H9 (cell line): ENCODE measurements around the gene OR6B2. TPM values are rescaled to one million over a fixed set of nuclear protein-coding genes. Genes with fewer than 3 reads are reported as not detected.
A peak's percentile ranks its signal among the peaks of the same experiment; 100 is the strongest.

Experiments used
- DNase-seq: peaks from one replicate; pipeline ENCODE4 v3.0.0-alpha.2; 2017
- H2AFZ ChIP-seq: one replicate; pipeline ENCODE4 v1.6.1; 2013; ENCODE audit warnings: mild to moderate bottlenecking, low read length, control low read depth, moderate library complexity
- H2AK5ac ChIP-seq: 2 replicates; pipeline ENCODE4 v1.6.1; 2013; ENCODE audit warnings: low read length, control low read depth, mixed read lengths; ENCODE audit not compliant: insufficient read length
- H2BK120ac ChIP-seq: one replicate; pipeline ENCODE4 v1.6.1; 2013; ENCODE audit warnings: low read depth, mild to moderate bottlenecking, low read length, control low read depth, inconsistent platforms; ENCODE audit not compliant: poor library complexity, severe bottlenecking
- H2BK12ac ChIP-seq: 2 replicates; pipeline ENCODE4 v1.6.1; 2013; ENCODE audit warnings: low read length, control low read depth, mixed read lengths, low read depth; ENCODE audit not compliant: insufficient read length
- H2BK15ac ChIP-seq: 2 replicates; pipeline ENCODE4 v1.6.1; 2013; ENCODE audit warnings: low read depth, low read length, control low read depth
- H2BK20ac ChIP-seq: one replicate; pipeline ENCODE4 v1.6.1; 2013; ENCODE audit warnings: low read depth, mild to moderate bottlenecking, low read length, control low read depth, inconsistent platforms; ENCODE audit not compliant: poor library complexity, severe bottlenecking
- H2BK5ac ChIP-seq: 2 replicates; pipeline ENCODE4 v1.6.1; 2013; ENCODE audit warnings: low read length, control low read depth, mixed read lengths; ENCODE audit not compliant: insufficient read length
- H3K14ac ChIP-seq: 2 replicates; pipeline ENCODE4 v1.6.1; 2013; ENCODE audit warnings: low read length, control low read depth; ENCODE audit not compliant: insufficient read depth
- H3K18ac ChIP-seq: 2 replicates; pipeline ENCODE4 v1.6.1; 2013; ENCODE audit warnings: low read depth, mild to moderate bottlenecking, mixed read lengths, low read length, control low read depth; ENCODE audit not compliant: insufficient read length
- H3K23ac ChIP-seq: 2 replicates; pipeline ENCODE4 v1.6.1; 2013; ENCODE audit warnings: low read length, control low read depth, mixed read lengths, low read depth; ENCODE audit not compliant: insufficient read length
- H3K23me2 ChIP-seq: 2 replicates; pipeline ENCODE4 v1.6.1; 2013; ENCODE audit warnings: low read depth, mild to moderate bottlenecking, mixed read lengths, low read length, control low read depth; ENCODE audit not compliant: insufficient read length, poor library complexity, severe bottlenecking
- H3K27ac ChIP-seq: 2 replicates; pipeline ENCODE4 v1.5.1; 2013; ENCODE audit warnings: low read length, control low read depth, mixed read lengths, low read depth; ENCODE audit not compliant: insufficient read length
- H3K27me3 ChIP-seq: 2 replicates; pipeline ENCODE4 v1.6.1; 2013; ENCODE audit warnings: low read length, control low read depth, inconsistent platforms; ENCODE audit not compliant: insufficient read depth
- H3K4ac ChIP-seq: 2 replicates; pipeline ENCODE4 v1.6.1; 2013; ENCODE audit warnings: low read depth, mild to moderate bottlenecking, control low read depth, inconsistent platforms, low read length, moderate library complexity
- H3K4me1 ChIP-seq: 2 replicates; pipeline ENCODE4 v1.6.1; 2013; ENCODE audit warnings: low read length, control low read depth, inconsistent platforms; ENCODE audit not compliant: insufficient read depth
- H3K4me2 ChIP-seq: 2 replicates; pipeline ENCODE4 v1.6.1; 2013; ENCODE audit warnings: low read length, control low read depth, mixed read lengths; ENCODE audit not compliant: insufficient read length, insufficient read depth
- H3K56ac ChIP-seq: 2 replicates; pipeline ENCODE4 v1.6.1; 2013; ENCODE audit warnings: low read depth, mild to moderate bottlenecking, mixed read lengths, low read length, control low read depth; ENCODE audit not compliant: insufficient read length
- H3K79me1 ChIP-seq: 2 replicates; pipeline ENCODE4 v1.6.1; 2013; ENCODE audit warnings: low read depth, mild to moderate bottlenecking, moderate library complexity, low read length, control low read depth, inconsistent platforms; ENCODE audit not compliant: insufficient read depth, poor library complexity, severe bottlenecking
- H3K79me2 ChIP-seq: 2 replicates; pipeline ENCODE4 v1.6.1; 2013; ENCODE audit warnings: low read length, control low read depth, inconsistent platforms; ENCODE audit not compliant: insufficient read depth
- H3K9ac ChIP-seq: 2 replicates; pipeline ENCODE4 v1.6.1; 2013; ENCODE audit warnings: low read length, control low read depth, mixed read lengths; ENCODE audit not compliant: insufficient read length; ENCODE audit errors: extremely low read depth
- H3K9me3 ChIP-seq: one replicate; pipeline ENCODE4 v1.6.1; 2013; ENCODE audit warnings: low read depth, low read length, inconsistent platforms; ENCODE audit not compliant: control insufficient read depth
- H3T11ph ChIP-seq: one replicate; pipeline ENCODE4 v1.6.1; 2013; ENCODE audit warnings: mild to moderate bottlenecking, low read length, control low read depth, inconsistent platforms
- H4K20me1 ChIP-seq: one replicate; pipeline ENCODE4 v1.6.1; 2013; ENCODE audit not compliant: control insufficient read depth, insufficient read length, insufficient read depth
- H4K5ac ChIP-seq: 2 replicates; pipeline ENCODE4 v1.6.1; 2013; ENCODE audit warnings: low read depth, mild to moderate bottlenecking, mixed read lengths, low read length, control low read depth; ENCODE audit not compliant: insufficient read length
- H4K8ac ChIP-seq: replicated peaks from 2 replicates; pipeline ENCODE4 v1.6.1; 2013; ENCODE audit warnings: low read length, control low read depth, mixed read lengths, low read depth; ENCODE audit not compliant: insufficient read length
- H4K91ac ChIP-seq: 2 replicates; pipeline ENCODE4 v1.6.1; 2013; ENCODE audit warnings: low read depth, mild to moderate bottlenecking, moderate library complexity, mixed read lengths, low read length, control low read depth; ENCODE audit not compliant: insufficient read length
- H3K27ac Mint-ChIP-seq, 3 experiments: 2 replicates in 2 of 3; 3 replicates in 1 of 3; pipeline ENCODE4 v1.8.0; 2020 to 2021; ENCODE audit warnings: mixed read lengths in 3 of 3, mild to moderate bottlenecking in 1 of 3, moderate library complexity in 1 of 3
- H3K27me3 Mint-ChIP-seq: 2 replicates; pipeline ENCODE4 v1.8.0; 2021; ENCODE audit warnings: low read depth, mild to moderate bottlenecking, moderate library complexity, mixed read lengths
- H3K36me3 Mint-ChIP-seq, 3 experiments: 2 replicates in 2 of 3; 3 replicates in 1 of 3; pipeline ENCODE4 v1.8.0; 2020 to 2021; ENCODE audit warnings: low read depth in 3 of 3, mixed read lengths in 3 of 3; ENCODE audit not compliant: insufficient read depth in 1 of 3
- H3K4me1 Mint-ChIP-seq, 2 experiments: 2 replicates each; pipeline ENCODE4 v1.8.0; 2020; ENCODE audit warnings: mixed read lengths in 2 of 2
- H3K4me3 Mint-ChIP-seq, 2 experiments: 2 replicates in 1 of 2; 3 replicates in 1 of 2; pipeline ENCODE4 v1.8.0; 2020 to 2021; ENCODE audit warnings: mild to moderate bottlenecking in 2 of 2, mixed read lengths in 2 of 2, moderate library complexity in 1 of 2
- H3K9me3 Mint-ChIP-seq, 2 experiments: 2 replicates in 1 of 2; 3 replicates in 1 of 2; pipeline ENCODE4 v1.8.0; 2020; ENCODE audit warnings: mild to moderate bottlenecking in 2 of 2, mixed read lengths in 2 of 2, moderate library complexity in 1 of 2
- CTCF ChIP-seq: fragments of 200-600 bp; sonication (generic); conservative IDR thresholded peaks from 3 replicates; pipeline ENCODE4 v1.8.0; 2021; ENCODE audit warnings: antibody characterized with exemption, mild to moderate bottlenecking
- WGBS: extraction: QIAGEN DNeasy Blood & Tissue Kit; methylation state at CpG from one replicate; pipeline ENCODE4 v1.1.7; 2013; ENCODE audit warnings: missing lambda C conversion rate, low lambda C conversion rate, mixed read lengths; ENCODE audit not compliant: insufficient read length; ENCODE audit errors: extremely low coverage; 5-methylcytosine and 5-hydroxymethylcytosine counted together
- total RNA-seq: library from RNA; stranded (reverse); gene quantifications from 2 replicates; pipeline ENCODE4 v1.2.1, GENCODE V29; 2021

OR6B2 gene
- total RNA-seq, 1 experiment from 2014 or later = not detected

- Histone ChIP-seq H3K9me3 (no peaks in the 10 kb centered on the region), H2BK15ac (no peak overlapping the region), H3K23me2 (no peaks in the 10 kb centered on the region), H4K20me1 (no peaks in the 10 kb centered on the region), H3K56ac (no peak overlapping the region), H3K4ac (no peak overlapping the region), H3K79me2 (0 out of 2 replicates have a peak, but pooled peaks cover 2% of the 10 kb centered on the region), H3K27me3 (no peaks in the 10 kb centered on the region), H2BK20ac (no peak overlapping the region), H2BK120ac (no peak overlapping the region), H3K4me2 (no peak overlapping the region), H3K9ac (no peak overlapping the region), H3T11ph (no peak overlapping the region), H2AFZ (no peak overlapping the region), H4K8ac (no peak overlapping the region), H4K5ac (no peak overlapping the region), H3K79me1 (no peaks in the 10 kb centered on the region), H3K4me1 (no peaks in the 10 kb centered on the region), H3K23ac (no peak overlapping the region), H3K27ac (no peak overlapping the region), H4K91ac (no peak overlapping the region), H3K14ac (no peak overlapping the region), H2BK5ac (no peak overlapping the region), H2AK5ac (no peak overlapping the region), H2BK12ac (no peak overlapping the region), H3K18ac (no peak overlapping the region)
- Mint-ChIP-seq H3K27me3 (no peaks in the 10 kb centered on the region), H3K4me3 (no peak overlapping the region), H3K27ac (peak overlapping the region in 1 of 3 experiments; percentile 36; a peak in 1 of 7 replicates), H3K4me1 (peaks cover 0 to 2% of the 10 kb centered on the region in 2 experiments; a peak in 1 of 4 replicates), H3K36me3 (peaks cover 50 to 72% (median 62%) of the 10 kb centered on the region in 3 experiments), H3K9me3 (peaks cover 10 to 16% of the 10 kb centered on the region in 2 experiments)
- no CpG with 5 or more reads among the region's 5 CpGs for WGBS
- TF ChIP-seq CTCF = no peak
- DNase-seq = no peak
Observed at GRCh38 chr2:239985356-239985755, 44.9 kb downstream of the OR6B2 start.
